ENCODE measurements around the gene NUPR1.

NUPR1 gene

GRCh38 chr16:28540346-28540745, 1.6 kb upstream of the NUPR1 start:
- H2BK12ac ChIP-seq (ENCODE audit: low read length): no peak overlapping the region
- no peak overlapping the region for H3K4me2 ChIP-seq (ENCODE audit: low read length)
- H3K4me3 ChIP-seq (ENCODE audit: low read depth, low read length): no peak overlapping the region
- no peak overlapping the region for H4K91ac ChIP-seq (ENCODE audit: low read depth, low read length)
- H3K23ac ChIP-seq (ENCODE audit: low read length): no peak overlapping the region
- H2AK5ac ChIP-seq (ENCODE audit: low read length): no peak overlapping the region
- no peak overlapping the region for H2BK120ac ChIP-seq (ENCODE audit: insufficient read depth, low read length, poor library complexity)
- H3K27ac ChIP-seq (ENCODE audit: low read depth, low read length): no peak overlapping the region
- H4K12ac ChIP-seq (ENCODE audit: low read depth, low read length): no peak overlapping the region
- no peak overlapping the region for H2BK5ac ChIP-seq (ENCODE audit: low read depth, low read length, poor library complexity)
- H3K9ac ChIP-seq (ENCODE audit: low read length): no peak overlapping the region
- no CpG with 5 or more reads among the region's 3 CpGs for WGBS (ENCODE audit: extremely low coverage, insufficient coverage, insufficient read length)
- no peaks in the 10 kb centered on the region for H3K4me1 ChIP-seq (ENCODE audit: control insufficient read depth in 1 of 2, insufficient read depth in 2 of 2, low read length in 2 of 2)
- no peaks in the 10 kb centered on the region for H3K27me3 ChIP-seq (ENCODE audit: insufficient read depth, low read length)
- H3K9me3 ChIP-seq (ENCODE audit: insufficient read depth, low read depth, low read length): no peaks in the 10 kb centered on the region
- no peak overlapping the region for H3K14ac ChIP-seq (ENCODE audit: low read length)
- no peaks in the 10 kb centered on the region for H3K36me3 ChIP-seq (ENCODE audit: control insufficient read depth in 1 of 2, insufficient read depth in 2 of 2, low read length in 2 of 2)
- H4K8ac ChIP-seq (ENCODE audit: low read depth, low read length): no peak overlapping the region
- peaks cover 6% of the 10 kb centered on the region for H3K79me1 ChIP-seq (ENCODE audit: low read length)
- H3K79me2 ChIP-seq (ENCODE audit: control insufficient read depth, insufficient read depth, low read length, poor library complexity): no peaks in the 10 kb centered on the region
- H2AFZ ChIP-seq (ENCODE audit: insufficient read depth, low read length, poor library complexity): no peak overlapping the region
- DNase-seq: no peak
- H3K4ac ChIP-seq (ENCODE audit: low read depth, low read length): no peak overlapping the region
- no peak overlapping the region for H3K18ac ChIP-seq (ENCODE audit: low read length)

GRCh38 chr16:28537964-28538732, 626 bp downstream of the NUPR1 start:
- H2AFZ ChIP-seq (ENCODE audit: insufficient read depth, low read length, poor library complexity): no peak overlapping the region
- no peak overlapping the region for H3K18ac ChIP-seq (ENCODE audit: low read length)
- no peaks in the 10 kb centered on the region for H3K4me1 ChIP-seq (ENCODE audit: control insufficient read depth in 1 of 2, insufficient read depth in 2 of 2, low read length in 2 of 2)
- WGBS (ENCODE audit: extremely low coverage, insufficient coverage, insufficient read length): no CpG with 5 or more reads among the region's 13 CpGs
- H3K14ac ChIP-seq (ENCODE audit: low read length): no peak overlapping the region
- H3K27me3 ChIP-seq (ENCODE audit: insufficient read depth, low read length): no peaks in the 10 kb centered on the region
- H2BK120ac ChIP-seq (ENCODE audit: insufficient read depth, low read length, poor library complexity): no peak overlapping the region
- peaks cover 3% of the 10 kb centered on the region for H3K9me3 ChIP-seq (ENCODE audit: insufficient read depth, low read depth, low read length)
- H4K91ac ChIP-seq (ENCODE audit: low read depth, low read length): peak overlapping the region; percentile 52
- H4K12ac ChIP-seq (ENCODE audit: low read depth, low read length): no peak overlapping the region
- H3K23ac ChIP-seq (ENCODE audit: low read length): no peak overlapping the region
- H3K4me3 ChIP-seq (ENCODE audit: low read depth, low read length): no peak overlapping the region
- DNase-seq: no peak
- H2AK5ac ChIP-seq (ENCODE audit: low read length): no peak overlapping the region
- no peak overlapping the region for H3K9ac ChIP-seq (ENCODE audit: low read length)
- H3K4ac ChIP-seq (ENCODE audit: low read depth, low read length): no peak overlapping the region
- H2BK12ac ChIP-seq (ENCODE audit: low read length): no peak overlapping the region
- H2BK5ac ChIP-seq (ENCODE audit: low read depth, low read length, poor library complexity): no peak overlapping the region
- H3K36me3 ChIP-seq (ENCODE audit: control insufficient read depth in 1 of 2, insufficient read depth in 2 of 2, low read length in 2 of 2): no peaks in the 10 kb centered on the region
- H3K79me2 ChIP-seq (ENCODE audit: control insufficient read depth, insufficient read depth, low read length, poor library complexity): no peaks in the 10 kb centered on the region
- peaks cover 10% of the 10 kb centered on the region for H3K79me1 ChIP-seq (ENCODE audit: low read length)
- H4K8ac ChIP-seq (ENCODE audit: low read depth, low read length): no peak overlapping the region
- H3K27ac ChIP-seq (ENCODE audit: low read depth, low read length): no peak overlapping the region
- H3K4me2 ChIP-seq (ENCODE audit: low read length): no peak overlapping the region

GRCh38 chr16:28537076-28537475, 1.7 kb downstream of the NUPR1 start:
- no CpG with 5 or more reads among the region's 6 CpGs for WGBS (ENCODE audit: extremely low coverage, insufficient coverage, insufficient read length)
- peaks cover 10% of the 10 kb centered on the region for H3K79me1 ChIP-seq (ENCODE audit: low read length)

DNA sequence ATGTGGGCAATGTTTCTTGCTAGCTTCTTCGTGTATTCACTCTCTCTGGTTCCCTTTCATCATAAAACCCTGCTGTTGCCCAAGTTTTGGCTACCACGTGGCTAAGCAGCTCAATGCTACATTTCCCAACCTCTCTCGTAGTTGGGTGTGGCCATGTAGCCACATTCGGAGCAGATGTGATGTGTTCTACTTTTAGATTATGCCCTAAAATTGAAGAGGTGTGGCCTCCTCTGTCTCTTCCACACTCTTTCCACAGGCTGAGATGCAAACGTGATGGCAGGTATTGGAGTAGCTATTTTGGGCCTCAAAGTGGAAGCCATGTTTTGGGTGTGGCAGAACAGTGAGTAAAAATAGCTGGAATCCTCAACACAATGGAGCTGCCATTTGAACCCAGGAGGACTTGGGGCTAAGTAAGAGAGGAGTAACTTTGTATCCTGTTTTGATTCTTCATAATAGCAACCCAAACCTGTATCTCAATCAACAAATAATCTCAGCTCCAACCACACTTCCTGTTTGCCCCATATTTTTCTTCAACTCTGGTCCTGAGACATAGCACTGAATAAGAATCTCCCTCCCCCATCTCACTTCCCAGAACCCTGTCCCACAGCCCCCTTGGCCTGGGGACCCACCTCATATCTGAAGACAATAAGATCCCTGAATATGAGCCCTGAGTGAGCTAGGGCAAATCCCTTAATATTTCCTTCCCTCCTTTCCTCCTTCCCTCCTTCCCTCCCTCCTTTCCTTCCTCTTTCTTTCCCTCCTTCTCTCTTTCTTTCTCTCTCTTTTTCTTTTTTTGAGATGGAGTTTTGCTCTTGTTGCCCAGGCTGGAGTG, 4.0 kb downstream of the NUPR1 start:
- H3K14ac ChIP-seq (ENCODE audit: low read length): no peak overlapping the region
- H2AFZ ChIP-seq (ENCODE audit: insufficient read depth, low read length, poor library complexity): no peak overlapping the region
- no peak overlapping the region for H3K4me2 ChIP-seq (ENCODE audit: low read length)
- H4K8ac ChIP-seq (ENCODE audit: low read depth, low read length): no peak overlapping the region
- no CpG with 5 or more reads among the region's 5 CpGs for WGBS (ENCODE audit: extremely low coverage, insufficient coverage, insufficient read length)
- peaks cover 10% of the 10 kb centered on the region for H3K79me1 ChIP-seq (ENCODE audit: low read length)
- H3K23ac ChIP-seq (ENCODE audit: low read length): no peak overlapping the region
- H3K36me3 ChIP-seq (ENCODE audit: control insufficient read depth in 1 of 2, insufficient read depth in 2 of 2, low read length in 2 of 2): no peaks in the 10 kb centered on the region
- DNase-seq: peak; percentile 33 to 80
- no peak overlapping the region for H2BK5ac ChIP-seq (ENCODE audit: low read depth, low read length, poor library complexity)
- H3K27ac ChIP-seq (ENCODE audit: low read depth, low read length): no peak overlapping the region
- H3K9ac ChIP-seq (ENCODE audit: low read length): no peak overlapping the region
- H2BK12ac ChIP-seq (ENCODE audit: low read length): peak overlapping the region; percentile 34
- no peak overlapping the region for H4K91ac ChIP-seq (ENCODE audit: low read depth, low read length)
- H2BK120ac ChIP-seq (ENCODE audit: insufficient read depth, low read length, poor library complexity): no peak overlapping the region
- H3K18ac ChIP-seq (ENCODE audit: low read length): no peak overlapping the region
- no peak overlapping the region for H3K4ac ChIP-seq (ENCODE audit: low read depth, low read length)
- H3K79me2 ChIP-seq (ENCODE audit: control insufficient read depth, insufficient read depth, low read length, poor library complexity): no peaks in the 10 kb centered on the region
- peaks cover 4% of the 10 kb centered on the region for H3K9me3 ChIP-seq (ENCODE audit: insufficient read depth, low read depth, low read length)
- no peak overlapping the region for H3K4me3 ChIP-seq (ENCODE audit: low read depth, low read length)
- no peaks in the 10 kb centered on the region for H3K27me3 ChIP-seq (ENCODE audit: insufficient read depth, low read length)
- H3K4me1 ChIP-seq (ENCODE audit: control insufficient read depth in 1 of 2, insufficient read depth in 2 of 2, low read length in 2 of 2): peaks cover 7 to 9% of the 10 kb centered on the region in 2 experiments
- no peak overlapping the region for H4K12ac ChIP-seq (ENCODE audit: low read depth, low read length)
- H2AK5ac ChIP-seq (ENCODE audit: low read length): no peak overlapping the region

More at GRCh38 chr16:28537076-28537475, 1.7 kb downstream of the NUPR1 start:
- Histone ChIP-seq H2AFZ (ENCODE audit: insufficient read depth, low read length, poor library complexity) (no peak overlapping the region), H3K27me3 (ENCODE audit: insufficient read depth, low read length) (no peaks in the 10 kb centered on the region), H2BK12ac (ENCODE audit: low read length) (no peak overlapping the region), H2BK120ac (ENCODE audit: insufficient read depth, low read length, poor library complexity) (no peak overlapping the region), H3K4me2 (ENCODE audit: low read length) (no peak overlapping the region), H3K18ac (ENCODE audit: low read length) (no peak overlapping the region), H3K23ac (ENCODE audit: low read length) (no peak overlapping the region), H2AK5ac (ENCODE audit: low read length) (no peak overlapping the region), H4K8ac (ENCODE audit: low read depth, low read length) (no peak overlapping the region), H3K79me2 (ENCODE audit: control insufficient read depth, insufficient read depth, low read length, poor library complexity) (no peaks in the 10 kb centered on the region), H3K4ac (ENCODE audit: low read depth, low read length) (no peak overlapping the region), H3K14ac (ENCODE audit: low read length) (no peak overlapping the region), H3K36me3 (ENCODE audit: control insufficient read depth in 1 of 2, insufficient read depth in 2 of 2, low read length in 2 of 2) (no peaks in the 10 kb centered on the region), H2BK5ac (ENCODE audit: low read depth, low read length, poor library complexity) (no peak overlapping the region), H3K9ac (ENCODE audit: low read length) (no peak overlapping the region), H4K12ac (ENCODE audit: low read depth, low read length) (no peak overlapping the region), H4K91ac (ENCODE audit: low read depth, low read length) (no peak overlapping the region), H3K4me3 (ENCODE audit: low read depth, low read length) (no peak overlapping the region), H3K4me1 (ENCODE audit: control insufficient read depth in 1 of 2, insufficient read depth in 2 of 2, low read length in 2 of 2) (peaks cover 4% of the 10 kb centered on the region in 2 experiments), H3K9me3 (ENCODE audit: insufficient read depth, low read depth, low read length) (peaks cover 4% of the 10 kb centered on the region), H3K27ac (ENCODE audit: low read depth, low read length) (no peak overlapping the region)
- DNase-seq: no peak

All from trophoblast cell (in vitro differentiated cells and primary cell).